Measurements from ENCODE around the gene CACNG3.
"Not testable (repeated sequence)": the region's sequence is repeated elsewhere in the genome, so short reads cannot be mapped to it uniquely, and the experiment has no call there.

CACNG3 gene

GRCh38 chr16:24343829-24344228 is 87.7 kb downstream of the CACNG3 start:
- not testable (repeated sequence) for DNase-seq

GRCh38 chr16:24344784-24345183 is 88.6 kb downstream of the CACNG3 start:
- DNase-seq = no peak

GRCh38 chr16:24345704-24346103 is 89.6 kb downstream of the CACNG3 start:
- DNase-seq = no peak

- DNase-seq = no peak
Observed at GRCh38 chr16:24346734-24347133, 90.6 kb downstream of the CACNG3 start.

- DNase-seq = no peak
Observed at GRCh38 chr16:24347556-24347955, 91.4 kb downstream of the CACNG3 start.

GRCh38 chr16:24348545-24349290 is 92.6 kb downstream of the CACNG3 start:
- no peak for DNase-seq

GRCh38 chr16:24349320-24349719 is 93.2 kb downstream of the CACNG3 start:
- no peak for DNase-seq

GRCh38 chr16:24352746-24353145 is 96.6 kb downstream of the CACNG3 start:
- DNase-seq = no peak

- DNase-seq = no peak
Observed at GRCh38 chr16:24353622-24354021, 97.5 kb downstream of the CACNG3 start.

- no peak for DNase-seq
Observed at GRCh38 chr16:24357511-24357910, 101.4 kb downstream of the CACNG3 start.

GRCh38 chr16:24358117-24358516 is 102.0 kb downstream of the CACNG3 start:
- DNase-seq = no peak

- no peak for DNase-seq
Observed at GRCh38 chr16:24359490-24359889, 103.4 kb downstream of the CACNG3 start.

- DNase-seq = no peak
Observed at GRCh38 chr16:24360936-24361335, 104.8 kb downstream of the CACNG3 start.

- DNase-seq = no peak
Observed at GRCh38 chr16:24364596-24364995, 108.5 kb downstream of the CACNG3 start.

- no peak for DNase-seq
Observed at GRCh38 chr16:24367186-24367710, 111.1 kb downstream of the CACNG3 start.

- no peak for DNase-seq
Observed at GRCh38 chr16:24372824-24373223, 116.7 kb downstream of the CACNG3 start.

GRCh38 chr16:24378999-24379398 is 122.9 kb downstream of the CACNG3 start:
- DNase-seq = no peak

GRCh38 chr16:24381470-24382118 is 125.5 kb downstream of the CACNG3 start:
- no peak for DNase-seq

GRCh38 chr16:24382762-24383407 is 126.8 kb downstream of the CACNG3 start:
- no peak for DNase-seq

- DNase-seq = no peak
Observed at GRCh38 chr16:24394341-24394740, 138.2 kb downstream of the CACNG3 start.

- DNase-seq = no peak
Observed at GRCh38 chr16:24396350-24397271, 140.5 kb downstream of the CACNG3 start.

- DNase-seq = no peak
Observed at GRCh38 chr16:24409045-24409444, 152.9 kb downstream of the CACNG3 start.
